ENCODE data around the gene ORM1. TPM values are rescaled to one million over a fixed set of nuclear protein-coding genes. Genes with fewer than 3 reads are reported as not detected.
A peak's percentile ranks its signal among the peaks of the same experiment; 100 is the strongest.

Gene ORM1
- total and polyA plus RNA-seq, 4 donors = 1,297 to 69,591 (median 37,095) TPM

- peak; percentile 29 for DNase-seq (ENCODE audit: low spot score)
- peaks cover 0 to 8% (median 1%) of the 10 kb centered on the region in 4 donors for H3K36me3 ChIP-seq (ENCODE audit: control insufficient read depth in 4 of 4, insufficient read depth in 3 of 4, low read depth in 1 of 4, low read length in 3 of 4)
- H3K27me3 ChIP-seq (ENCODE audit: control insufficient read depth in 4 of 4, insufficient read depth in 4 of 4, low read length in 3 of 4) = no peaks in the 10 kb centered on the region
- WGBS = 80% methylated on average over 13 of the region's 13 CpGs
- peaks cover 0 to 33% (median 14%) of the 10 kb centered on the region in 4 donors for H3K4me1 ChIP-seq (ENCODE audit: control insufficient read depth in 4 of 4, insufficient read depth in 4 of 4, low read length in 3 of 4)
- H3K9me3 ChIP-seq (ENCODE audit: control insufficient read depth in 4 of 4, low read length in 3 of 4) = no peaks in the 10 kb centered on the region
- H3K9ac ChIP-seq (ENCODE audit: low read depth in 1 of 2, low read length in 2 of 2) = no peak overlapping the region
- TF ChIP-seq RAD21 (IDR thresholded peaks at IDR 0.05) (no peak), SP1 (IDR thresholded peaks at IDR 0.05) (peak; percentile 19), FOXA2 (IDR thresholded peaks at IDR 0.05) (no peak), MAX (IDR thresholded peaks at IDR 0.05) (peak; percentile 61), NR2F2 (IDR thresholded peaks at IDR 0.05) (no peak), CTCF (IDR thresholded peaks at IDR 0.05; ENCODE audit: low read depth, low read length, missing input control) (no peak), TAF1 (conservative IDR thresholded peaks at IDR 0.05) (no peak), YY1 (IDR thresholded peaks at IDR 0.05) (peak; percentile 40), EGR1 (IDR thresholded peaks at IDR 0.05; ENCODE audit: low read depth in 2 of 2) (no peak), REST (IDR thresholded peaks at IDR 0.05) (peak; percentile 34), JUND (IDR thresholded peaks at IDR 0.05) (peak in 1 of 2 donors; percentile 20), ZBTB33 (IDR thresholded peaks at IDR 0.05) (peak; percentile 32), HNF4A (conservative IDR thresholded peaks at IDR 0.05) (peak; percentile 71 to 76), FOXA1 (IDR thresholded peaks at IDR 0.05) (no peak), RXRA (IDR thresholded peaks at IDR 0.05) (peak; percentile 53 to 80)
- peak overlapping the region; percentile 2 to 64 for H3K27ac ChIP-seq (ENCODE audit: low read depth in 1 of 2, low read length in 2 of 2)
- no peak overlapping the region for H3K4me3 ChIP-seq (ENCODE audit: low read depth in 1 of 3, low read length in 3 of 3)
These were observed 14.4 kb upstream of the ORM1 start for GRCh38 chr9:114308361-114308950.

GRCh38 chr9:114309096-114309495, 13.8 kb upstream of the ORM1 start:
- Histone ChIP-seq H3K4me1 (ENCODE audit: control insufficient read depth in 4 of 4, insufficient read depth in 4 of 4, low read length in 3 of 4) (peaks cover 0 to 33% (median 15%) of the 10 kb centered on the region in 4 donors), H3K27me3 (ENCODE audit: control insufficient read depth in 4 of 4, insufficient read depth in 4 of 4, low read length in 3 of 4) (no peaks in the 10 kb centered on the region), H3K9me3 (ENCODE audit: control insufficient read depth in 4 of 4, low read length in 3 of 4) (no peaks in the 10 kb centered on the region), H3K36me3 (ENCODE audit: control insufficient read depth in 4 of 4, insufficient read depth in 3 of 4, low read depth in 1 of 4, low read length in 3 of 4) (peaks cover 0 to 8% (median 1%) of the 10 kb centered on the region in 4 donors), H3K4me3 (ENCODE audit: low read depth in 1 of 3, low read length in 3 of 3) (no peak overlapping the region), H3K27ac (ENCODE audit: low read depth in 1 of 2, low read length in 2 of 2) (peak overlapping the region in 1 of 2 donors; percentile 64), H3K9ac (ENCODE audit: low read depth in 1 of 2, low read length in 2 of 2) (no peak overlapping the region)
- WGBS = 94% methylated on average over 13 of the region's 13 CpGs
- no peak for DNase-seq (ENCODE audit: low spot score)
- TF ChIP-seq FOXA2 (IDR thresholded peaks at IDR 0.05) = no peak
- no peak for TF ChIP-seq RAD21 (IDR thresholded peaks at IDR 0.05)
- no peak for TF ChIP-seq YY1 (IDR thresholded peaks at IDR 0.05)

Data from liver (tissue), 9 donors.